ENCODE results near the gene KRT78.

KRT78 gene

GRCh38 chr12:52847335-52848102 lies 1.3 kb downstream of the KRT78 start:
- H3K27me3 Mint-ChIP-seq (ENCODE audit: low read depth): peaks cover 35% of the 10 kb centered on the region
- H3K36me3 Mint-ChIP-seq (ENCODE audit: low read depth): no peaks in the 10 kb centered on the region
- no peaks in the 10 kb centered on the region for H3K4me1 Mint-ChIP-seq
- no peak overlapping the region for H3K4me3 Mint-ChIP-seq
- H3K9me3 Mint-ChIP-seq: no peaks in the 10 kb centered on the region
- TF ChIP-seq, protein P1, sequence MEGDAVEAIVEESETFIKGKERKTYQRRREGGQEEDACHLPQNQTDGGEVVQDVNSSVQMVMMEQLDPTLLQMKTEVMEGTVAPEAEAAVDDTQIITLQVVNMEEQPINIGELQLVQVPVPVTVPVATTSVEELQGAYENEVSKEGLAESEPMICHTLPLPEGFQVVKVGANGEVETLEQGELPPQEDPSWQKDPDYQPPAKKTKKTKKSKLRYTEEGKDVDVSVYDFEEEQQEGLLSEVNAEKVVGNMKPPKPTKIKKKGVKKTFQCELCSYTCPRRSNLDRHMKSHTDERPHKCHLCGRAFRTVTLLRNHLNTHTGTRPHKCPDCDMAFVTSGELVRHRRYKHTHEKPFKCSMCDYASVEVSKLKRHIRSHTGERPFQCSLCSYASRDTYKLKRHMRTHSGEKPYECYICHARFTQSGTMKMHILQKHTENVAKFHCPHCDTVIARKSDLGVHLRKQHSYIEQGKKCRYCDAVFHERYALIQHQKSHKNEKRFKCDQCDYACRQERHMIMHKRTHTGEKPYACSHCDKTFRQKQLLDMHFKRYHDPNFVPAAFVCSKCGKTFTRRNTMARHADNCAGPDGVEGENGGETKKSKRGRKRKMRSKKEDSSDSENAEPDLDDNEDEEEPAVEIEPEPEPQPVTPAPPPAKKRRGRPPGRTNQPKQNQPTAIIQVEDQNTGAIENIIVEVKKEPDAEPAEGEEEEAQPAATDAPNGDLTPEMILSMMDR (IDR thresholded peaks at IDR 0.05; ENCODE audit: unreplicated experiment in 3 of 3): no peak
- H3K27ac Mint-ChIP-seq: no peak overlapping the region

GRCh38 chr12:52846356-52846970 lies 2.3 kb downstream of the KRT78 start:
- Mint-ChIP-seq H3K4me3 (no peak overlapping the region), H3K27me3 (ENCODE audit: low read depth) (peaks cover 33% of the 10 kb centered on the region), H3K4me1 (no peaks in the 10 kb centered on the region), H3K9me3 (no peaks in the 10 kb centered on the region), H3K27ac (no peak overlapping the region), H3K36me3 (ENCODE audit: low read depth) (no peaks in the 10 kb centered on the region)
- TF ChIP-seq, protein P1 (IDR thresholded peaks at IDR 0.05; ENCODE audit: unreplicated experiment in 3 of 3): no peak

- Mint-ChIP-seq H3K27ac (no peak overlapping the region), H3K36me3 (ENCODE audit: low read depth) (no peaks in the 10 kb centered on the region), H3K9me3 (no peaks in the 10 kb centered on the region), H3K4me1 (no peaks in the 10 kb centered on the region), H3K4me3 (no peak overlapping the region), H3K27me3 (ENCODE audit: low read depth) (peaks cover 31% of the 10 kb centered on the region)
- TF ChIP-seq, protein P1 (IDR thresholded peaks at IDR 0.05; ENCODE audit: unreplicated experiment in 3 of 3): no peak
These were observed 2.8 kb downstream of the KRT78 start for GRCh38 chr12:52845946-52846345.

GRCh38 chr12:52844386-52844785 lies 4.4 kb downstream of the KRT78 start:
- TF ChIP-seq, protein P1 (IDR thresholded peaks at IDR 0.05; ENCODE audit: unreplicated experiment in 3 of 3): no peak
- no peaks in the 10 kb centered on the region for H3K4me1 Mint-ChIP-seq

DNA sequence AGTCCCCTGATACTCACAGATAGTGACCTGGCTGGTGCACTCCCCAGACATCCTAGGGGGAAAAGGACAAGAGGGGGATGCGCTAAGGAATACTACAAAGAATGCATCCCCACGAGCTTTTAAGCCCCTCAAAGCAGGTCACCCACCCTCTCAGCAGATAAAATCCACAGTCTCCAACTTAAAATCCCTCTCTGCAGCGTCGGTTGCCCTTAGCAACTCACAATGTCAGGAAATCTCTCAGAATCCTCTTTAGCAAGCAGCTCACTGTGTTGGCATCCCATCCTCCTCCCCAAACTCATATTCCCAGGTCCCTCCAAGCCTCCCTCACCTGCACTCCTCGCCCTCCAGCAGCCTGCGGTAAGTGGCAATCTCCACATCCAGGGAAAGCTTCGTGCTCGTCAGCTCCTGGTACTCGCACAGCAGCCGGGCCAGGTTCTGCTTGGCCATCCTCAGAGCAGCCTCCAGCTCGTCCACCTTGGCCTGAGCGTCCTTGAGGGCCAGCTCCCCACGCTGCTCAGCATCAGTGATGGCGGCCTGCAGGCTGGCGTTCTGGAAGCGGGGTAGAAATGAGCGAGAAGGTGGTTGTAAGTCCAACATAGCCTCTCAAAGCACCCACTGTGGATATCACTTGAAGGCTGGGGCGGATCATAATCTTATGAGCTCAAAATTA lies 9.2 kb downstream of the KRT78 start:
- no peak overlapping the region for H3K4me3 Mint-ChIP-seq
- no peak overlapping the region for H3K27ac Mint-ChIP-seq
- no peaks in the 10 kb centered on the region for H3K4me1 Mint-ChIP-seq
- TF ChIP-seq, protein P1 (IDR thresholded peaks at IDR 0.05; ENCODE audit: unreplicated experiment in 3 of 3): no peak
- peaks cover 33% of the 10 kb centered on the region for H3K27me3 Mint-ChIP-seq (ENCODE audit: low read depth)
- no peaks in the 10 kb centered on the region for H3K9me3 Mint-ChIP-seq
- H3K36me3 Mint-ChIP-seq (ENCODE audit: low read depth): no peaks in the 10 kb centered on the region

More at GRCh38 chr12:52844386-52844785, 4.4 kb downstream of the KRT78 start:
- H3K9me3 Mint-ChIP-seq: no peaks in the 10 kb centered on the region
- peaks cover 27% of the 10 kb centered on the region for H3K27me3 Mint-ChIP-seq (ENCODE audit: low read depth)
- H3K4me3 Mint-ChIP-seq: no peak overlapping the region
- no peaks in the 10 kb centered on the region for H3K36me3 Mint-ChIP-seq (ENCODE audit: low read depth)
- no peak overlapping the region for H3K27ac Mint-ChIP-seq

Data from nephron (organoid).